K562 (cell line): ENCODE measurements around the gene DGCR2. TPM values are rescaled to one million over a fixed set of nuclear protein-coding genes. Genes with fewer than 3 reads are reported as not detected.

ENCODE experiments used
- CHD1 ChIP-seq: fragments of 200-600 bp; sonication (generic); IDR thresholded peaks from one replicate; pipeline ENCODE4 v1.6.1; 2012; ENCODE audit warnings: mild to moderate bottlenecking, moderate library complexity, low read length, inconsistent platforms
- ELF4 ChIP-seq: fragments of 450-650 bp; formaldehyde crosslinking; IDR thresholded peaks from 2 replicates; pipeline ENCODE4 v1.4.0; 2022; ENCODE audit warnings: missing genetic modification characterization
- MTA3 ChIP-seq: fragments of 450-650 bp; formaldehyde crosslinking; IDR thresholded peaks from 2 replicates; pipeline ENCODE4 v1.6.1; 2017; ENCODE audit warnings: mild to moderate bottlenecking, borderline replicate concordance
- MTF1 ChIP-seq: fragments of 250-450 bp; sonication (Bioruptor Pico); IDR thresholded peaks from 2 replicates; pipeline ENCODE4 v1.9.0; 2021; ENCODE audit warnings: moderate library complexity, mild to moderate bottlenecking, inconsistent platforms, borderline replicate concordance
- MYBL2 ChIP-seq, 2 experiments: fragments of 450-650 bp in 1 of 2; sonication (generic) in 1 of 2; formaldehyde crosslinking in 1 of 2; IDR thresholded peaks; 2 replicates each; pipeline versions ENCODE4 v1.6.1 to v1.8.1; 2017 to 2022; ENCODE audit warnings: borderline replicate concordance in 1 of 2, inconsistent platforms in 1 of 2, low read depth in 1 of 2, mild to moderate bottlenecking in 1 of 2, missing genetic modification reagents in 1 of 2, moderate library complexity in 1 of 2
- NFRKB ChIP-seq: fragments of 450-650 bp; IDR thresholded peaks from 2 replicates; pipeline ENCODE4 v1.6.1; 2016; ENCODE audit warnings: low read depth
- NONO ChIP-seq, 2 experiments: fragments of 200-400 bp in 1 of 2; fragments of 450-650 bp in 1 of 2; formaldehyde crosslinking in 1 of 2; IDR thresholded peaks; 2 replicates each; pipeline ENCODE4 v1.6.1; 2017; ENCODE audit warnings: low read depth in 2 of 2, mild to moderate bottlenecking in 2 of 2, moderate library complexity in 2 of 2, low read length in 1 of 2
- REST ChIP-seq, 2 experiments: fragments of 450-650 bp; formaldehyde crosslinking in 1 of 2; IDR thresholded peaks; 2 replicates each; pipeline versions ENCODE4 v1.4.0 to v1.6.1; 2014 to 2020; ENCODE audit warnings: mild to moderate bottlenecking in 2 of 2, borderline replicate concordance in 1 of 2, low read depth in 1 of 2
- SAP30 ChIP-seq: fragments of 200-600 bp; sonication (generic); IDR thresholded peaks from 2 replicates; pipeline ENCODE4 v1.6.1; 2012; ENCODE audit warnings: borderline replicate concordance, low read depth, mild to moderate bottlenecking, moderate library complexity, low read length, control low read depth, inconsistent platforms; ENCODE audit not compliant: insufficient read depth, poor library complexity, severe bottlenecking
- SMAD4 ChIP-seq: fragments of 250-450 bp; sonication (Bioruptor Pico); conservative IDR thresholded peaks from 2 replicates; pipeline ENCODE4 v1.8.0; 2021; ENCODE audit warnings: inconsistent platforms, mild to moderate bottlenecking, moderate library complexity
- TAF7 ChIP-seq: fragments of 450-650 bp; IDR thresholded peaks from 2 replicates; pipeline ENCODE4 v1.6.1; 2016; ENCODE audit warnings: missing genetic modification characterization, missing compliant biosample characterization
- TEAD2 ChIP-seq: fragments of 450-650 bp; IDR thresholded peaks from 2 replicates; pipeline ENCODE4 v1.6.1; 2016; ENCODE audit warnings: missing genetic modification characterization, control low read depth, missing compliant biosample characterization
- THRA ChIP-seq: fragments of 450-650 bp; IDR thresholded peaks from 2 replicates; pipeline ENCODE4 v1.6.1; 2017; ENCODE audit warnings: mild to moderate bottlenecking, moderate library complexity
- ZNF511 ChIP-seq: sonication (generic); formaldehyde crosslinking; IDR thresholded peaks from 2 replicates; pipeline ENCODE4 v1.8.0; 2022; ENCODE audit warnings: mild to moderate bottlenecking, missing genetic modification reagents
- ZNF57 ChIP-seq: fragments of 450-650 bp; formaldehyde crosslinking; IDR thresholded peaks from 2 replicates; pipeline ENCODE4 v1.4.0; 2020; ENCODE audit warnings: mild to moderate bottlenecking, moderate library complexity
- ZNF696 ChIP-seq: fragments of 250-450 bp; sonication (Bioruptor Pico); conservative IDR thresholded peaks from 2 replicates; pipeline ENCODE4 v1.4.0; 2020; ENCODE audit warnings: mild to moderate bottlenecking, moderate library complexity
- ZNF830 ChIP-seq: fragments of 250-450 bp; sonication (Bioruptor Pico); IDR thresholded peaks from 2 replicates; pipeline ENCODE4 v1.5.0; 2021; ENCODE audit warnings: mild to moderate bottlenecking
- polyA plus RNA-seq, 8 experiments: library from polyadenylated mRNA; depleted of rRNA in 4 of 8; stranded (reverse) in 5 of 8; unstranded in 3 of 8; fragments of >200 nt; fragmentation: Nextera tagmentation in 2 of 8; fragmentation: Illumina TruSeq in 1 of 8; extraction: Ambion mirVana in 2 of 8; extraction: Trizol in 1 of 8; gene quantifications; 2 replicates each; pipeline versions ENCODE4 v1.2.1 to v1.2.3, GENCODE V29; 2011 to 2014; ENCODE audit warnings: inconsistent platforms in 1 of 8, missing spikeins in 1 of 8
- total RNA-seq, 7 experiments: library from RNA; depleted of rRNA in 6 of 7; stranded (reverse); fragments of >200 nt in 6 of 7; fragmentation: Illumina TruSeq in 2 of 7; extraction: Trizol in 2 of 7; gene quantifications; 2 replicates each; pipeline versions ENCODE4 v1.2.1 to v1.2.3, GENCODE V29; 2011 to 2021; ENCODE audit warnings: low replicate concordance in 1 of 7

The DGCR2 gene
- total and polyA plus RNA-seq, 9 of the 15 experiments (the other 6 are each of a cell fraction or from before 2014, with no cell fraction given), result 0.69 to 101 (median 56.4) TPM

GRCh38 chr22:19121631-19122142 lies 525 bp downstream of the DGCR2 start (continued):
- no peak for TF ChIP-seq NONO (IDR thresholded peaks at IDR 0.05; ENCODE audit: low read depth in 2 of 2, low read length in 1 of 2)
- no peak; the same call in 1 of the 2 replicates for TF ChIP-seq REST (IDR thresholded peaks at IDR 0.05; ENCODE audit: borderline replicate concordance)
- peak; percentile 77; the same call in 1 of the 2 replicates for TF ChIP-seq REST (CRISPR knock-in tag; IDR thresholded peaks at IDR 0.05; ENCODE audit: low read depth)
- TF ChIP-seq ZNF696 (CRISPR knock-in tag), result no peak
- peak; percentile 56; the same call in 1 of the 2 replicates for TF ChIP-seq TAF7 (tag)
- TF ChIP-seq ZNF57 (CRISPR knock-in tag), result no peak; the same call in 1 of the 2 replicates
- no peak for TF ChIP-seq NFRKB
- TF ChIP-seq SMAD4 (CRISPR knock-in tag), result no peak
- no peak for TF ChIP-seq TEAD2 (tag)
- TF ChIP-seq ELF4, result no peak
- peak; percentile 69; the same call in 1 of the 2 replicates for TF ChIP-seq MTA3
- TF ChIP-seq CHD1, result peak; percentile 50
- no peak for TF ChIP-seq MYBL2 (IDR thresholded peaks at IDR 0.05; ENCODE audit: low read depth)
- no peak for TF ChIP-seq MYBL2 (CRISPR knock-in tag; IDR thresholded peaks at IDR 0.05; ENCODE audit: borderline replicate concordance)
- no peak for TF ChIP-seq THRA
- TF ChIP-seq MTF1, result no peak
- 0 out of 2 replicates have a peak, but pooled peaks have one; percentile 3 for TF ChIP-seq ZNF830 (CRISPR knock-in tag)
- TF ChIP-seq SAP30, result peak; percentile 97
- TF ChIP-seq ZNF511, result no peak
